Esophagus muscularis mucosa (tissue), 4 donors: ENCODE measurements around the gene PEPD.

Experiments
- CTCF ChIP-seq, 3 experiments: fragments of 200-600 bp in 2 of 3; fragments of 450-650 bp in 1 of 3; sonication (generic) in 2 of 3; IDR thresholded peaks; one replicate each; pipeline ENCODE4 v1.5.1; 2017 to 2019; ENCODE audit warnings: antibody characterized with exemption in 3 of 3, mild to moderate bottlenecking in 2 of 3, moderate library complexity in 1 of 3
- EP300 ChIP-seq: sonication (generic); formaldehyde crosslinking; IDR thresholded peaks from one replicate; pipeline ENCODE4 v1.6.1; 2017; ENCODE audit warnings: antibody characterized with exemption
- POLR2A ChIP-seq: fragments of 450-650 bp; IDR thresholded peaks from one replicate; pipeline ENCODE4 v1.6.1; 2017; ENCODE audit warnings: antibody characterized with exemption, moderate library complexity, mild to moderate bottlenecking, low read depth
- POLR2AphosphoS5 ChIP-seq, 2 donors: sonication (generic); formaldehyde crosslinking; IDR thresholded peaks; one replicate each; pipeline ENCODE4 v1.6.1; 2017; ENCODE audit warnings: antibody characterized with exemption in 2 of 2

GRCh38 chr19:33505823-33506222 is 15.8 kb downstream of the PEPD start:
- TF ChIP-seq CTCF (IDR thresholded peaks at IDR 0.05): no peak
- no peak for TF ChIP-seq POLR2A
- no peak for TF ChIP-seq POLR2AphosphoS5 (IDR thresholded peaks at IDR 0.05)
- TF ChIP-seq EP300: no peak
